ENCODE data around the gene FRAS1. TPM values are rescaled to one million over a fixed set of nuclear protein-coding genes. Genes with fewer than 3 reads are reported as not detected.

FRAS1 gene
- total and polyA plus RNA-seq, 12 donors: 0.20 to 2.3 (median 0.84) TPM

- Histone ChIP-seq H3K4me1 (replicated peaks in 1 of 2) (no peaks in the 10 kb centered on the region), H3K27me3 (no peaks in the 10 kb centered on the region), H3K4me3 (no peak overlapping the region), H3K27ac (no peak overlapping the region), H3K9me3 (replicated peaks in 1 of 3) (no peaks in the 10 kb centered on the region), H3K36me3 (replicated peaks in 1 of 2) (no peaks in the 10 kb centered on the region)
- TF ChIP-seq CTCF (IDR thresholded peaks at IDR 0.05) (no peak), POLR2A (IDR thresholded peaks at IDR 0.05) (no peak)
- no peak for DNase-seq
- intact Hi-C loops (cut with DNase I): no loop called here
Observed at GRCh38 chr4:78092850-78093249, 35.7 kb downstream of the FRAS1 start.

- Histone ChIP-seq H3K9me3 (replicated peaks in 1 of 3) (no peaks in the 10 kb centered on the region), H3K4me3 (no peak overlapping the region), H3K36me3 (replicated peaks in 1 of 2) (no peaks in the 10 kb centered on the region), H3K4me1 (replicated peaks in 1 of 2) (no peaks in the 10 kb centered on the region), H3K27me3 (no peaks in the 10 kb centered on the region), H3K27ac (no peak overlapping the region)
- intact Hi-C loops (cut with DNase I): no loop called here
- 60 to 74% (median 69%) methylated on average over 2 of the region's 2 CpGs for WGBS, 4 donors
- TF ChIP-seq CTCF (IDR thresholded peaks at IDR 0.05) (no peak), POLR2A (IDR thresholded peaks at IDR 0.05) (no peak)
- no peak for DNase-seq
Observed at GRCh38 chr4:78095081-78095480, 38.0 kb downstream of the FRAS1 start.

GRCh38 chr4:78099058-78099457 is 41.9 kb downstream of the FRAS1 start:
- DNase-seq: no peak
- TF ChIP-seq POLR2A (IDR thresholded peaks at IDR 0.05) (no peak), CTCF (IDR thresholded peaks at IDR 0.05) (no peak)
- intact Hi-C loops (cut with DNase I): no loop called here
- Histone ChIP-seq H3K9me3 (replicated peaks in 1 of 3) (no peaks in the 10 kb centered on the region), H3K4me1 (replicated peaks in 1 of 2) (no peaks in the 10 kb centered on the region), H3K27ac (no peak overlapping the region), H3K4me3 (no peak overlapping the region), H3K27me3 (no peaks in the 10 kb centered on the region), H3K36me3 (replicated peaks in 1 of 2) (no peaks in the 10 kb centered on the region)
- 75 to 80% (median 80%) methylated on average over 3 of the region's 3 CpGs for WGBS, 4 donors

- H3K4me1 ChIP-seq (replicated peaks in 1 of 2): no peaks in the 10 kb centered on the region
- H3K27ac ChIP-seq: no peak overlapping the region
- H3K4me3 ChIP-seq: no peak overlapping the region
- H3K27me3 ChIP-seq: no peaks in the 10 kb centered on the region
- DNase-seq: no peak
- intact Hi-C loops (cut with DNase I): no loop called here
- H3K36me3 ChIP-seq (replicated peaks in 1 of 2): no peaks in the 10 kb centered on the region
- no peak for TF ChIP-seq CTCF (IDR thresholded peaks at IDR 0.05)
- no peak for TF ChIP-seq POLR2A (IDR thresholded peaks at IDR 0.05)
- no peaks in the 10 kb centered on the region for H3K9me3 ChIP-seq (replicated peaks in 1 of 3)
Observed at GRCh38 chr4:78100060-78100459, 42.9 kb downstream of the FRAS1 start.
